A673 (cell line): Measurements from ENCODE around the gene HMGB4.

ENCODE experiments used
- EZH2 ChIP-seq: fragments of 200-600 bp; sonication (generic); IDR thresholded peaks from 2 replicates; pipeline ENCODE4 v1.6.1; 2017; ENCODE audit warnings: borderline replicate concordance, low read depth, mild to moderate bottlenecking, mixed read lengths, antibody characterized with exemption, low read length; ENCODE audit not compliant: poor library complexity, severe bottlenecking
- TF ChIP-seq, protein P1 (sequence below): fragments of 300-800, 200-600 bp; sonication (generic); conservative IDR thresholded peaks from 2 replicates; pipeline ENCODE4 v1.5.1; 2017; ENCODE audit warnings: low read depth, mild to moderate bottlenecking, antibody characterized with exemption, low read length, moderate library complexity, mixed read lengths

DNA sequence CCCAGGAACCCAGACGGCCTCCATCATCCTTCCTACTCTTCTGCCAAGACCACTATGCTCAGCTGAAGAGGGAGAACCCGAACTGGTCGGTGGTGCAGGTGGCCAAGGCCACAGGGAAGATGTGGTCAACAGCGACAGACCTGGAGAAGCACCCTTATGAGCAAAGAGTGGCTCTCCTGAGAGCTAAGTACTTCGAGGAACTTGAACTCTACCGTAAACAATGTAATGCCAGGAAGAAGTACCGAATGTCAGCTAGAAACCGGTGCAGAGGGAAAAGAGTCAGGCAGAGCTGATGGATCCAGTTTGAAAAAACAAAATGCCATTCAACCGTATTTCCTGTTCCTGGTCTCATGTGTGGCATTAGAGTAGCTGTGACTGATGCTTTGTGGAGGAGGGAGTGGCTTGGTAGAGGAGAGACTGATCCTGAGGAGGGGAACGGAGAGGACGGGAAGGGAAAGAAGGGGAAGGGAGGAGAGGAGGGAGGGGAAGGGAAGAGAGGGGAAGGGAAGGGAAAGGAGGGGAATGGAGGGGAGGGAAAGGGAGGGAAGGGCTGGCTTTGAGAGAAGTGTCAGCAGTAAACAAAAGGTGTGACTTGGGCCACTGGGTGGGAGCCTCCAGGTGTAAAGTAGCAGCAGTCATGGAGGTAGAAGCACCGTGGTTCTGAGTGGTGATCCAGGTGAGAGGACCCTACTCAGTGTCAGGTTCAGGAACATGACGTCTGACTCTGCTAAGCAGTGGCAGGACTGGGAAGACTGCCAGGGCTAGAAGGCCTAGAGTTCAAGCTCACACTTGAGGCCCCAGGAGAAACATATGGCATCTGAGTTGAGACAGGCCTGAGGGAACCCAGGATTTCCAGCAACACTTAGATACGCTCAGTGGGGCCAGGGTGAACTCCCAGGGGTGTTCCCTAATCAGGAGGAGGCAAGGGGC is 846 bp downstream of the HMGB4 start:
- TF ChIP-seq, protein P1, sequence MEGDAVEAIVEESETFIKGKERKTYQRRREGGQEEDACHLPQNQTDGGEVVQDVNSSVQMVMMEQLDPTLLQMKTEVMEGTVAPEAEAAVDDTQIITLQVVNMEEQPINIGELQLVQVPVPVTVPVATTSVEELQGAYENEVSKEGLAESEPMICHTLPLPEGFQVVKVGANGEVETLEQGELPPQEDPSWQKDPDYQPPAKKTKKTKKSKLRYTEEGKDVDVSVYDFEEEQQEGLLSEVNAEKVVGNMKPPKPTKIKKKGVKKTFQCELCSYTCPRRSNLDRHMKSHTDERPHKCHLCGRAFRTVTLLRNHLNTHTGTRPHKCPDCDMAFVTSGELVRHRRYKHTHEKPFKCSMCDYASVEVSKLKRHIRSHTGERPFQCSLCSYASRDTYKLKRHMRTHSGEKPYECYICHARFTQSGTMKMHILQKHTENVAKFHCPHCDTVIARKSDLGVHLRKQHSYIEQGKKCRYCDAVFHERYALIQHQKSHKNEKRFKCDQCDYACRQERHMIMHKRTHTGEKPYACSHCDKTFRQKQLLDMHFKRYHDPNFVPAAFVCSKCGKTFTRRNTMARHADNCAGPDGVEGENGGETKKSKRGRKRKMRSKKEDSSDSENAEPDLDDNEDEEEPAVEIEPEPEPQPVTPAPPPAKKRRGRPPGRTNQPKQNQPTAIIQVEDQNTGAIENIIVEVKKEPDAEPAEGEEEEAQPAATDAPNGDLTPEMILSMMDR, result no peak
- TF ChIP-seq EZH2, result no peak
